ENCODE measurements around the gene WNT7B.

DNA sequence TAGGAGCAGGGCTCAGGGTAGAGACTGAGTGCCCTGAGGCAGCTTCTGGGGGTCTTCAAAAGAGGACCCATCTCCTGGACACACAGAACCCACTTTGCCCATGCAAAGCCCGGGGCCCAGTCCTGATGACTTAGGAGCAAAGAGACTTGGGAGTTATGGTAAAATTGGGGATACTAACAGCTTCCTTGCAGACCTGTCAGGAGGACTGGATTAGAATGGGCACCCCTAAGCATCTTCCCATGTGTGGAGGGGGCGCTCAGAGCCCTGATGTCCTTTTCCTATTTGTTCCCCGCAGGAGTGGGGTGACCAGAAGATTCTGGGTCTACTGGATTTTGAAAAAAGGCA, 100.0 kb downstream of the WNT7B start:
- no peak for TF ChIP-seq POLR2A (IDR thresholded peaks at IDR 0.05)
- TF ChIP-seq, protein P1, sequence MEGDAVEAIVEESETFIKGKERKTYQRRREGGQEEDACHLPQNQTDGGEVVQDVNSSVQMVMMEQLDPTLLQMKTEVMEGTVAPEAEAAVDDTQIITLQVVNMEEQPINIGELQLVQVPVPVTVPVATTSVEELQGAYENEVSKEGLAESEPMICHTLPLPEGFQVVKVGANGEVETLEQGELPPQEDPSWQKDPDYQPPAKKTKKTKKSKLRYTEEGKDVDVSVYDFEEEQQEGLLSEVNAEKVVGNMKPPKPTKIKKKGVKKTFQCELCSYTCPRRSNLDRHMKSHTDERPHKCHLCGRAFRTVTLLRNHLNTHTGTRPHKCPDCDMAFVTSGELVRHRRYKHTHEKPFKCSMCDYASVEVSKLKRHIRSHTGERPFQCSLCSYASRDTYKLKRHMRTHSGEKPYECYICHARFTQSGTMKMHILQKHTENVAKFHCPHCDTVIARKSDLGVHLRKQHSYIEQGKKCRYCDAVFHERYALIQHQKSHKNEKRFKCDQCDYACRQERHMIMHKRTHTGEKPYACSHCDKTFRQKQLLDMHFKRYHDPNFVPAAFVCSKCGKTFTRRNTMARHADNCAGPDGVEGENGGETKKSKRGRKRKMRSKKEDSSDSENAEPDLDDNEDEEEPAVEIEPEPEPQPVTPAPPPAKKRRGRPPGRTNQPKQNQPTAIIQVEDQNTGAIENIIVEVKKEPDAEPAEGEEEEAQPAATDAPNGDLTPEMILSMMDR (IDR thresholded peaks at IDR 0.05), result no peak

Data from Peyer's patch (tissue), 4 donors.